GM12878 (cell line): ENCODE results near the gene RBMS1.

Experiments used
- BCLAF1 ChIP-seq: fragments of 450-650 bp; IDR thresholded peaks from 2 replicates; pipeline ENCODE4 v1.6.1; 2017; ENCODE audit warnings: antibody characterized with exemption, mild to moderate bottlenecking, moderate library complexity
- CBX5 ChIP-seq: sonication (generic); IDR thresholded peaks from 2 replicates; pipeline ENCODE4 v1.6.1; 2016; ENCODE audit warnings: low read depth, moderate library complexity, mild to moderate bottlenecking, inconsistent platforms
- CHD4 ChIP-seq: fragments of 200-600 bp; sonication (generic); IDR thresholded peaks from 2 replicates; pipeline ENCODE4 v1.6.1; 2016; ENCODE audit warnings: mild to moderate bottlenecking
- GATAD2B ChIP-seq: fragments of 450-650 bp; conservative IDR thresholded peaks from 2 replicates; pipeline ENCODE4 v1.6.1; 2017; ENCODE audit warnings: low read depth, mild to moderate bottlenecking, moderate library complexity
- JUND ChIP-seq: IDR thresholded peaks from 2 replicates; pipeline ENCODE4 v1.6.1; 2012; ENCODE audit warnings: low read depth, mild to moderate bottlenecking, low read length, improper control_type of control experiment, moderate library complexity
- MXI1 ChIP-seq: fragments of 150-350 bp; IDR thresholded peaks from 2 replicates; pipeline ENCODE4 v1.6.1; 2011; ENCODE audit warnings: low read depth, mild to moderate bottlenecking, inconsistent platforms, low read length, improper control_type of control experiment
- NR2C1 ChIP-seq: fragments of 450-650 bp; IDR thresholded peaks from 2 replicates; pipeline ENCODE4 v1.6.1; 2017; ENCODE audit warnings: antibody characterized with exemption, mild to moderate bottlenecking, moderate library complexity
- RAD21 ChIP-seq: IDR thresholded peaks from 2 replicates; pipeline ENCODE4 v1.6.1; 2011; ENCODE audit warnings: mild to moderate bottlenecking, low read depth, low read length, moderate library complexity; ENCODE audit not compliant: insufficient read depth
- RCOR1 ChIP-seq: conservative IDR thresholded peaks from 2 replicates; pipeline ENCODE4 v1.6.1; 2012; ENCODE audit warnings: low read depth, low read length, improper control_type of control experiment
- TF ChIP-seq, protein P1 (sequence below), 3 experiments: IDR thresholded peaks in 2 of 3; conservative IDR thresholded peaks in 1 of 3; 2 replicates each; pipeline ENCODE4 v1.5.1; 2011; ENCODE audit warnings: low read depth in 3 of 3, low read length in 3 of 3, mild to moderate bottlenecking in 3 of 3, control low read depth in 2 of 3, moderate library complexity in 2 of 3, inconsistent platforms in 1 of 3, mixed read lengths in 1 of 3; ENCODE audit not compliant: control insufficient read depth in 2 of 3, insufficient read depth in 1 of 3; ENCODE audit errors: extremely low read depth in 1 of 3
- TF ChIP-seq, protein P2 (sequence below): fragments of 450-650 bp; IDR thresholded peaks from 2 replicates; pipeline ENCODE4 v1.6.1; 2017; ENCODE audit warnings: mild to moderate bottlenecking

GRCh38 chr2:160227293-160227915, 266.2 kb downstream of the RBMS1 start:
- no peak for TF ChIP-seq GATAD2B
- TF ChIP-seq, protein P1, sequence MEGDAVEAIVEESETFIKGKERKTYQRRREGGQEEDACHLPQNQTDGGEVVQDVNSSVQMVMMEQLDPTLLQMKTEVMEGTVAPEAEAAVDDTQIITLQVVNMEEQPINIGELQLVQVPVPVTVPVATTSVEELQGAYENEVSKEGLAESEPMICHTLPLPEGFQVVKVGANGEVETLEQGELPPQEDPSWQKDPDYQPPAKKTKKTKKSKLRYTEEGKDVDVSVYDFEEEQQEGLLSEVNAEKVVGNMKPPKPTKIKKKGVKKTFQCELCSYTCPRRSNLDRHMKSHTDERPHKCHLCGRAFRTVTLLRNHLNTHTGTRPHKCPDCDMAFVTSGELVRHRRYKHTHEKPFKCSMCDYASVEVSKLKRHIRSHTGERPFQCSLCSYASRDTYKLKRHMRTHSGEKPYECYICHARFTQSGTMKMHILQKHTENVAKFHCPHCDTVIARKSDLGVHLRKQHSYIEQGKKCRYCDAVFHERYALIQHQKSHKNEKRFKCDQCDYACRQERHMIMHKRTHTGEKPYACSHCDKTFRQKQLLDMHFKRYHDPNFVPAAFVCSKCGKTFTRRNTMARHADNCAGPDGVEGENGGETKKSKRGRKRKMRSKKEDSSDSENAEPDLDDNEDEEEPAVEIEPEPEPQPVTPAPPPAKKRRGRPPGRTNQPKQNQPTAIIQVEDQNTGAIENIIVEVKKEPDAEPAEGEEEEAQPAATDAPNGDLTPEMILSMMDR (IDR thresholded peaks at IDR 0.05 in 2 of 3, conservative IDR thresholded peaks at IDR 0.05 in 1 of 3; ENCODE audit: control insufficient read depth in 2 of 3, extremely low read depth in 1 of 3, insufficient read depth in 1 of 3, low read depth in 3 of 3, low read length in 3 of 3) = no peak
- no peak for TF ChIP-seq NR2C1
- no peak for TF ChIP-seq RAD21
- TF ChIP-seq JUND = no peak
- TF ChIP-seq BCLAF1 = no peak
- TF ChIP-seq, protein P2, sequence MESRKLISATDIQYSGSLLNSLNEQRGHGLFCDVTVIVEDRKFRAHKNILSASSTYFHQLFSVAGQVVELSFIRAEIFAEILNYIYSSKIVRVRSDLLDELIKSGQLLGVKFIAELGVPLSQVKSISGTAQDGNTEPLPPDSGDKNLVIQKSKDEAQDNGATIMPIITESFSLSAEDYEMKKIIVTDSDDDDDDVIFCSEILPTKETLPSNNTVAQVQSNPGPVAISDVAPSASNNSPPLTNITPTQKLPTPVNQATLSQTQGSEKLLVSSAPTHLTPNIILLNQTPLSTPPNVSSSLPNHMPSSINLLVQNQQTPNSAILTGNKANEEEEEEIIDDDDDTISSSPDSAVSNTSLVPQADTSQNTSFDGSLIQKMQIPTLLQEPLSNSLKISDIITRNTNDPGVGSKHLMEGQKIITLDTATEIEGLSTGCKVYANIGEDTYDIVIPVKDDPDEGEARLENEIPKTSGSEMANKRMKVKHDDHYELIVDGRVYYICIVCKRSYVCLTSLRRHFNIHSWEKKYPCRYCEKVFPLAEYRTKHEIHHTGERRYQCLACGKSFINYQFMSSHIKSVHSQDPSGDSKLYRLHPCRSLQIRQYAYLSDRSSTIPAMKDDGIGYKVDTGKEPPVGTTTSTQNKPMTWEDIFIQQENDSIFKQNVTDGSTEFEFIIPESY = no peak
- no peak for TF ChIP-seq CBX5
- TF ChIP-seq CHD4 = no peak
- no peak for TF ChIP-seq RCOR1
- TF ChIP-seq MXI1 = no peak
